SK-N-SH treated with all-trans-retinoic acid at 6 μM for 48 hours (cell line): ENCODE data around the gene PRKCI.

ENCODE experiments used
- CSRNP3 ChIP-seq: fragments of 250-450 bp; sonication (Bioruptor Pico); IDR thresholded peaks from 2 replicates; pipeline ENCODE4 v1.5.1; 2021; ENCODE audit warnings: mild to moderate bottlenecking, moderate library complexity
- PATZ1 ChIP-seq: fragments of 250-450 bp; sonication (Bioruptor Pico); IDR thresholded peaks from 2 replicates; pipeline ENCODE4 v1.8.0; 2020; ENCODE audit warnings: mild to moderate bottlenecking, moderate library complexity, borderline replicate concordance
- ZFP3 ChIP-seq: fragments of 250-450 bp; sonication (Bioruptor Pico); IDR thresholded peaks from 2 replicates; pipeline ENCODE4 v1.5.0; 2020; ENCODE audit warnings: mild to moderate bottlenecking, moderate library complexity

GRCh38 chr3:170200987-170201386 is 21.2 kb upstream of the PRKCI start:
- TF ChIP-seq CSRNP3 (CRISPR knock-in tag) (no peak), ZFP3 (CRISPR knock-in tag) (no peak), PATZ1 (CRISPR knock-in tag) (no peak)
